ENCODE results near the gene ADM5.

The ADM5 gene

GRCh38 chr19:49700563-49700962 lies 11.2 kb downstream of the ADM5 start:
- TF ChIP-seq CTCF (IDR thresholded peaks at IDR 0.05; ENCODE audit: borderline replicate concordance, control extremely low read depth, extremely low read depth, insufficient read depth, missing control alignments): no peak
- no peak for DNase-seq (ENCODE audit: low spot score)
- in situ Hi-C loops (cut with MboI; ENCODE audit: low sequenced_read_pairs, unreplicated experiment): no loop called here

- in situ Hi-C loops (cut with MboI; ENCODE audit: low sequenced_read_pairs, unreplicated experiment): no loop called here
- no peak for TF ChIP-seq CTCF (IDR thresholded peaks at IDR 0.05; ENCODE audit: borderline replicate concordance, control extremely low read depth, extremely low read depth, insufficient read depth, missing control alignments)
Measured at GRCh38 chr19:49701271-49701786, 11.9 kb downstream of the ADM5 start.

GRCh38 chr19:49704888-49705642 lies 15.7 kb downstream of the ADM5 start:
- DNase-seq (ENCODE audit: low spot score): no peak
- in situ Hi-C loops (cut with MboI; ENCODE audit: low sequenced_read_pairs, unreplicated experiment): no loop called here
- TF ChIP-seq CTCF (IDR thresholded peaks at IDR 0.05; ENCODE audit: borderline replicate concordance, control extremely low read depth, extremely low read depth, insufficient read depth, missing control alignments): no peak

More at GRCh38 chr19:49701271-49701786, 11.9 kb downstream of the ADM5 start:
- no peak for DNase-seq (ENCODE audit: low spot score)

GRCh38 chr19:49705919-49706318 lies 16.5 kb downstream of the ADM5 start:
- in situ Hi-C loops (cut with MboI; ENCODE audit: low sequenced_read_pairs, unreplicated experiment): no loop called here
- no peak for TF ChIP-seq CTCF (IDR thresholded peaks at IDR 0.05; ENCODE audit: borderline replicate concordance, control extremely low read depth, extremely low read depth, insufficient read depth, missing control alignments)
- DNase-seq (ENCODE audit: low spot score): no peak

- in situ Hi-C loops (cut with MboI; ENCODE audit: low sequenced_read_pairs, unreplicated experiment): no loop called here
- no peak for TF ChIP-seq CTCF (IDR thresholded peaks at IDR 0.05; ENCODE audit: borderline replicate concordance, control extremely low read depth, extremely low read depth, insufficient read depth, missing control alignments)
- DNase-seq (ENCODE audit: low spot score): no peak
Measured at GRCh38 chr19:49710372-49710951, 21.1 kb downstream of the ADM5 start.

- no peak for TF ChIP-seq CTCF (IDR thresholded peaks at IDR 0.05; ENCODE audit: borderline replicate concordance, control extremely low read depth, extremely low read depth, insufficient read depth, missing control alignments)
- in situ Hi-C loops (cut with MboI; ENCODE audit: low sequenced_read_pairs, unreplicated experiment): no loop called here
- DNase-seq (ENCODE audit: low spot score): no peak
Measured at GRCh38 chr19:49712397-49712859, 23.0 kb downstream of the ADM5 start.
